ENCODE results near the gene PYROXD2. TPM values are rescaled to one million over a fixed set of nuclear protein-coding genes. Genes with fewer than 3 reads are reported as not detected.

PYROXD2 gene
- total and polyA plus RNA-seq, 2 of the 8 experiments (the other 6 are each of a cell fraction or from before 2014, with no cell fraction given), result 3.2 to 5.4 TPM

- FAIRE-seq, result no peak
- Histone ChIP-seq H4K5ac (ENCODE audit: insufficient read length, low read depth, low read length) (no peak overlapping the region), H2BK12ac (ENCODE audit: low read depth, low read length) (no peak overlapping the region), H3K36me3 (ENCODE audit: control insufficient read depth in 2 of 4, insufficient read depth in 4 of 4, low read length in 3 of 4) (no peaks in the 10 kb centered on the region), H2BK120ac (replicated peaks; ENCODE audit: low read depth, low read length) (no peak overlapping the region), H2AK5ac (ENCODE audit: low read depth, low read length) (no peak overlapping the region), H3K4me2 (ENCODE audit: insufficient read depth in 1 of 2, low read depth in 2 of 2, low read length in 2 of 2) (no peak overlapping the region), H2AFZ (ENCODE audit: low read length) (no peak overlapping the region), H2BK15ac (ENCODE audit: low read length) (no peak overlapping the region), H3K18ac (ENCODE audit: extremely low read depth, low read length) (no peak overlapping the region), H3K56ac (replicated peaks; ENCODE audit: insufficient read length, low read depth, low read length) (no peak overlapping the region), H3K27ac (ENCODE audit: low read depth, low read length) (no peak overlapping the region), H4K8ac (ENCODE audit: extremely low read depth, insufficient read depth, low read length) (no peak overlapping the region), H3K9me3 (ENCODE audit: insufficient read depth in 2 of 2, low read depth in 1 of 2, low read length in 1 of 2) (no peaks in the 10 kb centered on the region), H2BK5ac (ENCODE audit: low read depth, low read length) (no peak overlapping the region), H3K27me3 (replicated peaks in 1 of 4; ENCODE audit: control insufficient read depth in 3 of 4, extremely low read depth in 1 of 4, insufficient read depth in 3 of 4, low read length in 3 of 4) (no peaks in the 10 kb centered on the region), H3K14ac (ENCODE audit: insufficient read length) (no peak overlapping the region), H3K23ac (ENCODE audit: insufficient read length) (no peak overlapping the region), H3K79me2 (ENCODE audit: control insufficient read depth in 1 of 2, insufficient read depth in 2 of 2, low read length in 2 of 2) (no peaks in the 10 kb centered on the region), H3K9ac (replicated peaks in 1 of 4; ENCODE audit: extremely low read depth in 1 of 4, low read depth in 3 of 4, low read length in 3 of 4) (no peak overlapping the region), H3K23me2 (ENCODE audit: low read depth, low read length) (no peaks in the 10 kb centered on the region), H4K20me1 (replicated peaks in 1 of 2; ENCODE audit: control insufficient read depth in 1 of 2, insufficient read depth in 2 of 2, low read length in 2 of 2) (no peaks in the 10 kb centered on the region), H3K4me3 (ENCODE audit: extremely low read depth in 1 of 4, insufficient read depth in 2 of 4, low read depth in 3 of 4, low read length in 4 of 4) (no peak overlapping the region), H4K91ac (replicated peaks; ENCODE audit: insufficient read length, low read length) (no peak overlapping the region), H3K4me1 (replicated peaks in 1 of 4; ENCODE audit: control insufficient read depth in 3 of 4, insufficient read depth in 4 of 4, low read length in 3 of 4) (no peaks in the 10 kb centered on the region; a peak in 2 of 7 replicates), H3K4ac (replicated peaks; ENCODE audit: insufficient read length, low read depth, low read length) (no peak overlapping the region), H3K79me1 (ENCODE audit: low read depth, low read length) (no peaks in the 10 kb centered on the region), H2BK20ac (ENCODE audit: low read length) (no peak overlapping the region)
- 84% methylated on average over 16 of the region's 23 CpGs; no CpG with 5 or more reads in 1 of the 2 experiments for WGBS, 2 experiments (ENCODE audit: extremely low coverage in 1 of 2, insufficient coverage in 1 of 2, insufficient read length in 1 of 2, insufficient replicate concordance in 2 of 2, low coverage in 1 of 2, low lambda C conversion rate in 2 of 2, missing lambda C conversion rate in 1 of 2)
- TF ChIP-seq RBBP5 (IDR thresholded peaks at IDR 0.05; ENCODE audit: borderline replicate concordance, low read depth, low read length), result no peak
- TF ChIP-seq NANOG (IDR thresholded peaks at IDR 0.05; ENCODE audit: insufficient read depth, low read depth, low read length, poor library complexity, severe bottlenecking), result no peak
- TF ChIP-seq CTCF (IDR thresholded peaks at IDR 0.05; ENCODE audit: control extremely low read depth in 1 of 3, insufficient read depth in 1 of 3, low read depth in 1 of 3, low read length in 3 of 3), result no peak
- TF ChIP-seq HDAC6 (IDR thresholded peaks at IDR 0.05; ENCODE audit: low read depth, low read length), result no peak
- no peak for TF ChIP-seq TAF7 (optimal IDR thresholded peaks at IDR 0.05; ENCODE audit: borderline replicate concordance, low read depth, low read length)
- CTCF ChIA-PET (ENCODE audit: partially characterized antibody), result interaction anchor here (1.0 to 3.0 kb wide), 7 partner anchors 12 to 98 kb away, joined by 3 to 10 read pairs (median 4); no protein-coding TSS in a partner anchor
- POLR2A ChIA-PET (ENCODE audit: partially characterized antibody), result interaction anchor here (1.4 to 2.5 kb wide), 2 partner anchors 8 to 9 kb away, joined by 3 to 8 read pairs; partner anchors contain the start of gene PYROXD2
- no peak for DNase-seq (ENCODE audit: low read depth in 1 of 2, low spot score in 2 of 2)
These were observed 7.8 kb downstream of the PYROXD2 start for GRCh38 chr10:98407017-98407743.

Data from H1 (cell line).